Retina (tissue), 1 donor: ENCODE measurements around the gene BOC.

ENCODE experiments used
- DNase-seq: peaks from one replicate; pipeline ENCODE4 v3.0.0-alpha.2; 2016

Gene BOC

GRCh38 chr3:113288881-113289280 is 77.5 kb downstream of the BOC start:
- DNase-seq, result no peak

DNA sequence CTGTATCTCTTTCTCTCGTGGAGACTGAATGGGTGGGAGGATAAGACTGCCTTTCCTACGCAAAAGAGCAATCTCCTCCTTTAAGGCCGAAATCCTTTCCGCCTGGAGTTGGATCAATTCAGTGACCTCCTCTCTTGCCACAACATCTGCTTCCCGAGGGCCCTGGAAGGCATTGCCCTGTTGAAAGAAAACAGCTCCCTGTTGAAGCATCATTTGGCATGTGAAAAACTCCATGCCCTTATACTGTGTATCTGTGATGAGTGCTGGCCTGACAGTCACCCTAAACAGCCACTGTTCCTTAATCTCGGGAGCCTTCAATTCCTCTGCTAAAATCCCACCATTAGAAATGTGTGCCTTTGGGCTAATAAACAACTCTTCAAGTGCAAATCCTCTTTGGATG is 80.2 kb downstream of the BOC start:
- no peak for DNase-seq

DNA sequence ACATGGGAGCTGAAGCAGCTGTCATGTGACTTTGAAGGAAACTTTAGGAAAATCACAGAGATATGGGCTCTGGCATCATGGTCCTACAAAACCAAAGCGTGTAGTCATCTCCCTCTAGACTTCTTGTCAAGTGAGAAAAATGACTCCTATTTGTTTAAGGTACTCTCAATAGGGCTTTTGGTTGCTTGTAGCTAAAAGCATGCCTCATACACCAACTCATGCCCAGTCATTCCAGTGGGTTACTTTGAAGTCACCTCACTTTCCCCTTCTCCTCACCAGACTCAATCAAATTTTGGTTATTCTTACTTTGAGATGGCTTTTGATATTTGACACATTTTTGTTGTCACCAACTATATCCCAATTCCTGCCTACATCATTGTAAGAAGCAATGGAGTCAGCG is 81.6 kb downstream of the BOC start:
- no peak for DNase-seq

- DNase-seq, result no peak
Observed at GRCh38 chr3:113293348-113293747, 82.0 kb downstream of the BOC start.

DNA sequence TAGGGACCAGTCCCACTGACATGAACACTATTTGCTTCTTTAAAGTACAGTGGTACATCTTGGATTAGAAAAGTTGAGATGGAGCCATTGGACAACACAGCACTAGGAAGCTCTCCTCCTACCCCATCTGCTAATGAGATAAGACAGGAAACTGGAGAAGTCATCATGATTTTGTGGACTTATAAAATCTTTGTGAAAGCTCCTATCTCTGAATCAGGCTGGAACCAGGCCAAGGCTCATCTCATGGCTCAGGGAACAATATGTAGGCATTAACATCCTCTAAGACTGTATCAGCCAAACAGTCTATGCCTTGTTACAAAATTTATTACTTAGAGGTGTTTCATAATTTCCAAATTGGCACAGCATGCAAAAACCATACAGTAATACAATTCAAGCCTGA is 84.1 kb downstream of the BOC start:
- DNase-seq, result no peak

- DNase-seq, result no peak
Observed at GRCh38 chr3:113297287-113297686, 85.9 kb downstream of the BOC start.

DNA sequence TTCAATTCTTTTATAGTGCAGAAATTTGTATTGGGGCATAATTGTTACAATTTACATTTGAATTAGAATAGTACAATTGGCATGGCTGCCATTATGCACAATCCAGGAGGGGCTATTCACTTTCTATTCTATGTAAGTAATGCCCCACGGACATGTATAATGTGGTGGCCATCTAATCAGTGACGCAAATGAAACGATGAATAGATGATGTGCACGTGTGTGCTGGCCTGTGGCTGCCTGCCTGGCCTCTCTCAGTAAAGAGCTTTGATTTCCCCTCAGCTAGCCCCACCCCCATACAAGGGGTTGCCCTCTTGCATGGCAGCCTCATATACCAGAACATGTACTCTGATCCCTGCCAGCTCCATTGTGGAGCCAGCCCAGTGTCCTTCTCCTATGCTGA is 86.5 kb downstream of the BOC start:
- DNase-seq, result no peak

DNA sequence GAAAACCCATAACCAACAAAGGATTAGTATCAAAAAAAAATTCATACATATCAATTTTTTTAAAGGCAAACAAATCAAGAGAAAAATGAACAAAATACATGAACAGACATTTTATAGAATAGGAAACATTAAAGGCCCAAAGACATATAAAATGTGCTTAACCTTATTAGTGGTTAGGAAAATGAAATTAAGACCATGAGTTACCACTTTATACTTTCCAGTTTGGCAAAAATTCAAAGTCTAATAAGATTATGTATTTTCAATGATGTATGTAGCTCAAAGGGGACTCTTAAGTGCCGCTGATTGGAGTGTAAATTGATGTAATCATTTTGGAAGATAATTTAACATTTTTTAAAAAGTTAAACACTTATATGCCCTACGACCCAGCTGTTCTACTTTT is 89.2 kb downstream of the BOC start:
- no peak for DNase-seq

DNA sequence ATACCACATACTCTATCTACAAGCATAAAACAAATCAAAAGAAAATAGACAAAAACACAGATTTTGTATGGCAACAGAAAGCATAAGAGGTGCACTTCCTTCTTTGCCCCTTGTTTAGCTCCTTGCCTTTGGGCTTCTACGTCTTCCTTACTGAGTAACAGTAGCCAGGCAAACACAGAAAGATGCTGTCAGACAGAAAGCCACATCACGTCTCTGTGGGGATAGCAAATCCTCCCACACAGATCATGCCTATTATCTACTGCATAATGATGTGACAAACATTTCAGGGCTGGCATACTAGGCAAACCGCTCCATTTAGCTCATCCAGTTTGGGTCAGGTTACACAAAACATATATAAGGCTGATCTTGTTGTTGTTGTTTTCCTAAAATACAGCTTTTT is 92.7 kb downstream of the BOC start:
- DNase-seq, result no peak

DNA sequence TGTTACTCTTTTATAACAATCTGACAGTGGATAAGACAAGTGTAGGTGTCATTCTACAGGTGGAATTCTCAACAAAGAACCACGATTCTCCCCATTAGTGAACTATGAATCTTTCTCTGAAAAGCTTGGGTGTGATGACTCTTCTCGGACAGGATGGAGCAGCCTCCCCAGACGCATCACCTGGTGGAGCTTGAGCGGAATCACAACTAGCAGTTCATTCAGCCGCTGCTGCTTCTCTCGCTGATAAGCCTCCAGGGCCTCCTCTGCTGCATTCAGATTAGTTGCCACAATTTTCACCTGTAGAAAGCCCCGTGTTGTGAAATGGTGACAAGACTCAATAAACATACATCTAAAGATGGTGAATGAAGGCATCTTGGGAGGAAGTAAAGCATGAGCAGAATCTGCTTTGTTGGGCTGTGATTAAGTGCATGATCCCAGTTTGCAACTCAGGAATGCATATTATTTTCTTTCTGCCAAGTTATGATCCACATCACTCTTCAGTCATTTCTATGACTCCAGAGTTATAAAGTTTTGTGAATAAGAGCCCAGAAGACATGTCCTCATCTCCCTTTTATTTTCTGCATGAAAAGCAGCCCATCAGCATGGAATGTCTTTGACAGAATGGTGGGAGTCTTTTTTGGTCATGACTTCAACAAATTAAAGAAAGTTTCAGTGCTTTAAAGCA is 93.6 kb downstream of the BOC start:
- DNase-seq, result no peak

- no peak for DNase-seq
Observed at GRCh38 chr3:113310960-113311359, 99.6 kb downstream of the BOC start.

GRCh38 chr3:113312416-113312815 is 101.1 kb downstream of the BOC start:
- DNase-seq, result no peak

DNA sequence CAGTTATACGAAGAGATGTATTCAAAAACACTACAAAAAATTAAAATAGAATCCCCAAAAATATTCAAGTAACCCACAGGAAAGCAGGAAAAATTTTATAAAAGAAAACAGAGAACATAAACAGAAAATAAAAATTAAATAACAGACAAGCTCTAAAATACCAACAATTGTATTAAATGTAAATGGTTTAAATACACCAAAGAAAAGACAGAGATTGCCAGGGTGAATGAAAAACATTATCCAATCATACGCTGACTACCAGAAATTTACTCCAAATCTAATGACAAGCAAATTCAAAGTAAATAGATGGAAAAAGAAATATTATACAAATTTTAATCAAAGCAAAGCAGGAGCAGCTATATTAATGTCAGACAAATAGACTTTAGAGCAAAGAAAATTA is 103.6 kb downstream of the BOC start:
- DNase-seq, result no peak

- DNase-seq, result no peak
Observed at GRCh38 chr3:113329757-113330156, 118.4 kb downstream of the BOC start.

DNA sequence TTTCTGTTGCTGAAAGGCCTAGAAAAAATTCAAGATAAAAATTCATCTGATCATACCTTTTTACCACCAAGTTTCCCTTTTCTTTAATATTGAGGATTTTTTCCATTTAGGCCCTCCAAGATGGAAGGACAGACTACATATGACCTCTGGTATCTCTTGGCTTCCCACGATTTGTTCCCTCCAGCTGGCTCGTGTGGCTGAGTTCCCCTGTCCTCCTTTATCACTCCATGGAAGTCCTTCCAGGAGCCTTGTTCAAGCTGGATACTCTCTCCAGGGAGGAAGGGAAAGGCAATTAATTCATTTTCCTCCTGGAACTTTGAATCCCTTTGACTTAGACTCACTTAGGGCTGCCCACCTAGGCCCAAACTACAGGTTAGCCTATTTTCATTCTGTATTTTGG is 119.4 kb downstream of the BOC start:
- DNase-seq, result no peak

DNA sequence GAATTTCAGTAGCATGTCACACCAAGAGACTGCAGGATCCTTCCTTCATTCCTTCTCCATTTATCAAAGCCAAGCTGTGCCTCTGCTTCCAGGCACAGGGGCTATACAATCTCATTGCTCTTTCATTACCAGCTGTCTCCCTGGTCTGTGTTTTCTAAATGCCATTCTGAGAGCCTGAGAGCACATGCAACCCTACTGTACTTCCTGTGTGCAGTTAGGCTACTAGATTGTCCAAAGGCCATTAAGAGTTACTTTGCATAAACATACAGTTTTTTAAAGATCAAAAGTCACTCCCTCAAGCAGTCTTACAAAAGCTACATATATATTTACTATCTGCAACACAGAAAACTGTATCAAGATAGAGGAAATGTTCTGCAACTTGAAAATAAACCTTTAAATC is 119.8 kb downstream of the BOC start:
- no peak for DNase-seq
